Hepatocyte (in vitro differentiated cells): Measurements from ENCODE around the gene MAP4K1. TPM values are rescaled to one million over a fixed set of nuclear protein-coding genes. Genes with fewer than 3 reads are reported as not detected.

Source experiments
- DNase-seq: peaks from one replicate; pipeline ENCODE4 v3.0.0-alpha.2; 2016; ENCODE audit warnings: low spot score
- H2AFZ ChIP-seq: fragments of 200-600 bp; sonication (generic); 2 replicates; pipeline ENCODE4 v1.6.0; 2016; ENCODE audit warnings: antibody characterized with exemption, mild to moderate bottlenecking
- H3K27ac ChIP-seq: fragments of 200-600 bp; sonication (generic); 2 replicates; pipeline ENCODE4 v1.5.1; 2016; ENCODE audit warnings: mild to moderate bottlenecking
- H3K27me3 ChIP-seq: fragments of 200-600 bp; sonication (generic); 2 replicates; pipeline ENCODE4 v1.6.1; 2016
- H3K36me3 ChIP-seq: fragments of 200-600 bp; sonication (generic); replicated peaks from 2 replicates; pipeline ENCODE4 v1.5.1; 2016; ENCODE audit warnings: low read depth; ENCODE audit not compliant: insufficient read depth
- H3K4me1 ChIP-seq: fragments of 200-600 bp; sonication (generic); 2 replicates; pipeline ENCODE4 v1.5.1; 2016; ENCODE audit warnings: mild to moderate bottlenecking, moderate library complexity; ENCODE audit not compliant: insufficient read depth
- H3K4me2 ChIP-seq: fragments of 200-600 bp; sonication (generic); 2 replicates; pipeline ENCODE4 v1.6.0; 2016
- H3K4me3 ChIP-seq: fragments of 200-600 bp; sonication (generic); 2 replicates; pipeline ENCODE4 v1.5.1; 2016; ENCODE audit warnings: mild to moderate bottlenecking
- H3K79me2 ChIP-seq: fragments of 200-600 bp; sonication (generic); 2 replicates; pipeline ENCODE4 v1.6.0; 2017; ENCODE audit warnings: mild to moderate bottlenecking
- H3K9me2 ChIP-seq: fragments of 200-600 bp; sonication (generic); replicated peaks from 2 replicates; pipeline ENCODE4 v1.6.0; 2017; ENCODE audit warnings: mild to moderate bottlenecking; ENCODE audit not compliant: insufficient read depth
- H3K9me3 ChIP-seq: fragments of 200-600 bp; sonication (generic); 2 replicates; pipeline ENCODE4 v1.5.1; 2016; ENCODE audit warnings: low read depth, mild to moderate bottlenecking
- H4K20me1 ChIP-seq: fragments of 200-600 bp; sonication (generic); 2 replicates; pipeline ENCODE4 v1.6.0; 2016; ENCODE audit warnings: mild to moderate bottlenecking; ENCODE audit not compliant: insufficient read depth, poor library complexity, severe bottlenecking
- EZH2 ChIP-seq: fragments of 200-600 bp; sonication (generic); IDR thresholded peaks from 2 replicates; pipeline ENCODE4 v1.6.1; 2016; ENCODE audit warnings: antibody characterized with exemption, mild to moderate bottlenecking, borderline replicate concordance
- EZH2phosphoT487 ChIP-seq: fragments of 200-600 bp; sonication (generic); IDR thresholded peaks from one replicate; pipeline ENCODE4 v1.6.1; 2018; ENCODE audit warnings: antibody characterized with exemption, mild to moderate bottlenecking, low read depth, moderate library complexity; ENCODE audit not compliant: unreplicated experiment, severe bottlenecking
- WGBS: methylation state at CpG from one replicate; pipeline ENCODE4 v1.1.6; 2016; ENCODE audit warnings: low lambda C conversion rate; ENCODE audit errors: missing lambda C conversion rate; 5-methylcytosine and 5-hydroxymethylcytosine counted together
- polyA plus RNA-seq: library from polyadenylated mRNA; unstranded; fragments of >200 nt; fragmentation: Nextera tagmentation; extraction: Ambion mirVana; gene quantifications from 2 replicates; pipeline ENCODE4 v1.2.1, GENCODE V29; 2016
- total RNA-seq: library from RNA; depleted of rRNA; stranded (reverse); fragments of >200 nt; gene quantifications from 2 replicates; pipeline ENCODE4 v1.2.3, GENCODE V29; 2014
- TF ChIP-seq, protein P1 (sequence below): fragments of 200-600 bp; sonication (generic); IDR thresholded peaks from 2 replicates; pipeline ENCODE4 v1.5.1; 2016; ENCODE audit warnings: antibody characterized with exemption, mild to moderate bottlenecking; ENCODE audit not compliant: poor library complexity

Gene MAP4K1
- total and polyA plus RNA-seq, 2 experiments from 2014 or later: 0.57 to 2.6 TPM

DNA sequence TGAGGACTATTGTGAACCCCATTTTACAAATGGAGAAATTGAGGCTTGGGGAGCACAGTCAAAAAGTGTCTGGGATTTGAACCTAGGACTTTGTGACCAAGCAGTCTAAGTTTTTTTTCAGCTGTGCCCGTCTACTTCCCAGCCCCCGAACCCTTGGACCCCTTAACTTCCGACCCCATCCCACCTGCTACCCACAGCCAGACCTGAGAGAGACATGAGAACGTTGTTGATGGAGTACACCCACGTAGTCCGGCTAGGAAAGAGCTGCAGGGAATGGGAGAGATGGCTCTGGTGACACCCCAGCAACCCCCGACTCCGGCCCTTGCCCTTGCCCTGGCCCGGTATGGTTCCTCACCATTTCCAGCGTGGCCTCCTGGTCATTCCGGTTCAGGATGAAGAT, 18.0 kb downstream of the MAP4K1 start:
- WGBS: 95% methylated on average over 11 of the region's 11 CpGs
- Histone ChIP-seq H3K9me2 (no peaks in the 10 kb centered on the region), H3K27me3 (no peaks in the 10 kb centered on the region), H3K4me3 (no peak overlapping the region), H3K27ac (no peak overlapping the region), H3K9me3 (no peaks in the 10 kb centered on the region), H3K36me3 (no peaks in the 10 kb centered on the region), H3K4me2 (no peak overlapping the region), H4K20me1 (no peaks in the 10 kb centered on the region), H3K4me1 (no peaks in the 10 kb centered on the region), H3K79me2 (no peaks in the 10 kb centered on the region), H2AFZ (no peak overlapping the region)
- no peak for DNase-seq
- TF ChIP-seq, protein P1, sequence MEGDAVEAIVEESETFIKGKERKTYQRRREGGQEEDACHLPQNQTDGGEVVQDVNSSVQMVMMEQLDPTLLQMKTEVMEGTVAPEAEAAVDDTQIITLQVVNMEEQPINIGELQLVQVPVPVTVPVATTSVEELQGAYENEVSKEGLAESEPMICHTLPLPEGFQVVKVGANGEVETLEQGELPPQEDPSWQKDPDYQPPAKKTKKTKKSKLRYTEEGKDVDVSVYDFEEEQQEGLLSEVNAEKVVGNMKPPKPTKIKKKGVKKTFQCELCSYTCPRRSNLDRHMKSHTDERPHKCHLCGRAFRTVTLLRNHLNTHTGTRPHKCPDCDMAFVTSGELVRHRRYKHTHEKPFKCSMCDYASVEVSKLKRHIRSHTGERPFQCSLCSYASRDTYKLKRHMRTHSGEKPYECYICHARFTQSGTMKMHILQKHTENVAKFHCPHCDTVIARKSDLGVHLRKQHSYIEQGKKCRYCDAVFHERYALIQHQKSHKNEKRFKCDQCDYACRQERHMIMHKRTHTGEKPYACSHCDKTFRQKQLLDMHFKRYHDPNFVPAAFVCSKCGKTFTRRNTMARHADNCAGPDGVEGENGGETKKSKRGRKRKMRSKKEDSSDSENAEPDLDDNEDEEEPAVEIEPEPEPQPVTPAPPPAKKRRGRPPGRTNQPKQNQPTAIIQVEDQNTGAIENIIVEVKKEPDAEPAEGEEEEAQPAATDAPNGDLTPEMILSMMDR: no peak
- TF ChIP-seq EZH2phosphoT487: no peak
- TF ChIP-seq EZH2: no peak

DNA sequence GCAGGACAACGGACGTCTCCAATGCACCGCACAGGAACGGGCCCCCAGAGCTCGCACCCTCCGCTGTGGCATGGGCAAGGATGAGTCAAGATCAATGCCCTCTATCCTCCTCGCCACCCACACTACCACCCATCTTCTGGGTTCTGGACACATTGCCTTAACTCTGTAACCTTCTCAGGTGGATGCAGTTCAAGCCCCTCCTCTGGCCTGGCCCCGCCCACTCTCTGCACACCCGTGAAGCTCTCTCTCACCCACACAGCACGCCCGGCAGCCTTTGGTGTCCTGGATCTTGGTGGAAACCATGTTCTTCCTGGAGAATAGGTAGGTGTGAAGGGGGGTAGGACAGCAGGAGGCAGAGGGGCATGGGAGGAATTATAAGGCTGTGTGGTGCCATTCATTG, 20.7 kb downstream of the MAP4K1 start:
- H3K27me3 ChIP-seq: no peaks in the 10 kb centered on the region
- DNase-seq: no peak
- no peaks in the 10 kb centered on the region for H4K20me1 ChIP-seq
- H3K4me2 ChIP-seq: no peak overlapping the region
- H3K9me3 ChIP-seq: no peaks in the 10 kb centered on the region
- no peaks in the 10 kb centered on the region for H3K9me2 ChIP-seq
- TF ChIP-seq EZH2phosphoT487 (no peak), EZH2 (no peak)
- TF ChIP-seq, protein P1: no peak
- H3K4me3 ChIP-seq: no peak overlapping the region
- no peaks in the 10 kb centered on the region for H3K4me1 ChIP-seq
- H3K36me3 ChIP-seq: no peaks in the 10 kb centered on the region
- 87% methylated on average over 11 of the region's 11 CpGs for WGBS
- no peaks in the 10 kb centered on the region for H3K79me2 ChIP-seq
- no peak overlapping the region for H3K27ac ChIP-seq
- no peak overlapping the region for H2AFZ ChIP-seq

DNA sequence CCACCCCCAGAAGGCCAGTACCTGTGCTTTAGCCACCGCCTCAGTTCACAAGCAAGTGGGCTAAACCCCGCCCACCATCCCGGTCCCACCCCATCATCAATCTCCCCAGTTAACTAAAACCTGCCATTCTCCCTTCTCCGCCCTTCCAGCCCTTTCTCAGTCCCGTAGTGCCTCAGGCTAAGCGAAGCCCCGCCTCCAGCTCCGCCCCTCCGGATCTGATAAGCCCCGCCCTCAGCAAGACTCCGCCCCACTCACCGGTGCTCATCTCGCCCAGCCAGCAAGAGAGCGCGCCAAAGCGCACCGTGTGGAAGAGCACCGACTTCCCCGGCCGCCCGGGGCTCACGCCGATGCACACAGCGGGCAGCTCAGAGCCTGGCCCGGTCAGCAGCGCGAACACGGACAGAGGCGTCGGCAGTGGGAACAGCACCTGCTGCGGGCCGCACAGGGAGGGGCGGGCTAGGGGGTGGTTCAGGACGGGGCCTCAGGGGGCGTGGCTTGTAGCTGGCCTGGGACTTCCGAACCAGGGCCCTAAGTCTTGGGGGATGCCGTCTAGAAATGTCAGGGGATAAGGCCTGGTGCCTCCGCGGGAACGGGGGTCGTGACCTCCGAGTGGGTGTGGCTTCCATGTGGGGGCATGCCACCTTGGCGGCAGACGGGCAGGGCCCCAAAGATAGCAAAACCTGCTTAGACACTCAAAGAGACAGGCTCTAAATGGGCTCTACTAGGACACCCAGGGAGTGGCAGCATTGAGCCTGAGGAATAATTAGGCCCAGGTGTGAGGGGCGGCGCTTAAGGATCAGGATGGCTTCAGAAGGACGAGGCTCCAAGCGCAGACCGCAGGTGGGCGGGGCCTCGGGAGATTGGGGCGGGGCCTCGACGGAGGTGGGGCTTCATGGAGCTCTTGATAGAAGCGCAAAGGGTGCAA, 21.4 kb downstream of the MAP4K1 start:
- peak; percentile 77 for DNase-seq
- 9% methylated on average over 49 of the region's 55 CpGs for WGBS

More for the DNA sequence above, 21.4 kb downstream of the MAP4K1 start:
- no peaks in the 10 kb centered on the region for H3K4me1 ChIP-seq
- H4K20me1 ChIP-seq: no peaks in the 10 kb centered on the region
- H3K27ac ChIP-seq: no peak overlapping the region
- no peak overlapping the region for H2AFZ ChIP-seq
- no peaks in the 10 kb centered on the region for H3K36me3 ChIP-seq
- H3K79me2 ChIP-seq: no peaks in the 10 kb centered on the region
- no peak overlapping the region for H3K4me3 ChIP-seq
- peak overlapping the region; percentile 76 for H3K4me2 ChIP-seq
- TF ChIP-seq EZH2 (no peak), EZH2phosphoT487 (no peak)
- TF ChIP-seq, protein P1: no peak
- H3K9me3 ChIP-seq: no peaks in the 10 kb centered on the region
- no peaks in the 10 kb centered on the region for H3K27me3 ChIP-seq
- no peaks in the 10 kb centered on the region for H3K9me2 ChIP-seq
